HepG2 (cell line): Measurements from ENCODE around the gene INPP5K. TPM values are rescaled to one million over a fixed set of nuclear protein-coding genes. Genes with fewer than 3 reads are reported as not detected.

ENCODE experiments used
- ATAC-seq: fragments of 200-7000 bp; cut with Tn5 transposase; 3 replicates; pipeline ENCODE4 v1.9.1; 2020; ENCODE audit warnings: mild to moderate bottlenecking, moderate library complexity
- BruUV-seq: library from RNA; stranded (reverse); fragments of 400-500 nt; replicated peaks from 2 replicates; lab custom pipeline; 2021; lab: Mats Ljungman, UMichigan
- CTCF ChIA-PET: fragments of 300-600 bp; formaldehyde crosslinking; extraction: SDS; loops from one replicate; lab custom pipeline; 2021; ENCODE audit warnings: low total read pairs, inconsistent platforms, low intra/inter-chr PET ratio; lab: Yijun Ruan, JAX
- POLR2A ChIA-PET: fragments of 350-600 bp; sonication (Branson Sonifier 250); formaldehyde crosslinking; loops from one replicate; lab custom pipeline; 2020; ENCODE audit warnings: antibody characterized with exemption, inconsistent platforms; lab: Yijun Ruan, JAX
- DNase-seq: peaks from one replicate; pipeline ENCODE4 v3.0.0-alpha.2; 2015; ENCODE audit warnings: low spot score
- FAIRE-seq: peaks from 3 replicates; lab custom pipeline; 2011; peaks lifted over from hg19 to GRCh38; lab: Jason Lieb, UNC
- H2AFZ ChIP-seq: one replicate; pipeline ENCODE4 v1.6.1; 2011; ENCODE audit warnings: low read length, inconsistent platforms
- H3K27ac ChIP-seq: fragments of 300-600 bp; 3 replicates; pipeline ENCODE4 v1.8.0; 2011; ENCODE audit warnings: mixed run types, mild to moderate bottlenecking, mixed read lengths, low read length, inconsistent platforms; ENCODE audit not compliant: insufficient read depth; ENCODE audit errors: extremely low read length
- H3K27me3 ChIP-seq, 2 experiments: fragments of 200-600 bp in 1 of 2; 2 replicates in 1 of 2; 3 replicates in 1 of 2; pipeline versions ENCODE4 v1.6.0 to v1.8.0; 2011; ENCODE audit warnings: low read length in 2 of 2, mild to moderate bottlenecking in 2 of 2, moderate library complexity in 2 of 2, inconsistent platforms in 1 of 2; ENCODE audit not compliant: insufficient read depth in 2 of 2, control insufficient read depth in 1 of 2
- H3K36me3 ChIP-seq, 2 experiments: fragments of 200-600 bp in 1 of 2; replicated peaks in 1 of 2; 2 replicates in 1 of 2; 3 replicates in 1 of 2; pipeline versions ENCODE4 v1.5.1 to v1.8.0; 2011; ENCODE audit warnings: low read length in 2 of 2, inconsistent platforms in 1 of 2; ENCODE audit not compliant: insufficient read depth in 2 of 2, control insufficient read depth in 1 of 2
- H3K4me1 ChIP-seq: 2 replicates; pipeline ENCODE4 v1.5.1; 2012; ENCODE audit warnings: low read length, inconsistent platforms; ENCODE audit not compliant: insufficient read depth
- H3K4me2 ChIP-seq: 2 replicates; pipeline ENCODE4 v1.6.0; 2011; ENCODE audit warnings: low read depth, low read length, inconsistent platforms
- H3K4me3 ChIP-seq, 3 experiments: fragments of 200-600 bp in 1 of 3; sonication (generic), shearing (Covaris generic) in 1 of 3; replicated peaks in 1 of 3; 2 replicates each; pipeline ENCODE4 v1.5.1; 2011 to 2016; ENCODE audit warnings: low read length in 3 of 3, inconsistent platforms in 2 of 3, low read depth in 2 of 3, mild to moderate bottlenecking in 2 of 3, control low read depth in 1 of 3, mixed read lengths in 1 of 3; ENCODE audit not compliant: insufficient read depth in 1 of 3
- H3K79me2 ChIP-seq: one replicate; pipeline ENCODE4 v1.6.1; 2011; ENCODE audit warnings: low read length, inconsistent platforms; ENCODE audit not compliant: insufficient read depth
- H3K9ac ChIP-seq: 2 replicates; pipeline ENCODE4 v1.6.0; 2011; ENCODE audit warnings: mild to moderate bottlenecking, low read depth, low read length, inconsistent platforms; ENCODE audit not compliant: insufficient read depth
- H3K9me3 ChIP-seq: 2 replicates; pipeline ENCODE4 v1.5.1; 2012; ENCODE audit warnings: mild to moderate bottlenecking, low read length
- H4K20me1 ChIP-seq: 2 replicates; pipeline ENCODE4 v1.6.0; 2011; ENCODE audit warnings: inconsistent platforms, mild to moderate bottlenecking, low read length, moderate library complexity; ENCODE audit not compliant: insufficient read depth
- BRF2 ChIP-seq: sonication (generic); formaldehyde crosslinking; IDR thresholded peaks from 2 replicates; pipeline ENCODE4 v1.8.1; 2022; ENCODE audit warnings: mild to moderate bottlenecking, missing genetic modification reagents
- GTF3A ChIP-seq: sonication (generic); formaldehyde crosslinking; conservative IDR thresholded peaks from 2 replicates; pipeline ENCODE4 v1.4.0; 2020; ENCODE audit warnings: mild to moderate bottlenecking, missing genetic modification reagents
- HMGA1 ChIP-seq: sonication (generic); formaldehyde crosslinking; conservative IDR thresholded peaks from 2 replicates; pipeline ENCODE4 v1.4.0; 2020; ENCODE audit warnings: missing genetic modification reagents
- IRF9 ChIP-seq: sonication (generic); formaldehyde crosslinking; IDR thresholded peaks from 2 replicates; pipeline ENCODE4 v1.8.0; 2022; ENCODE audit warnings: missing genetic modification reagents, mild to moderate bottlenecking, borderline replicate concordance
- ISL2 ChIP-seq: sonication (generic); formaldehyde crosslinking; IDR thresholded peaks from 2 replicates; pipeline ENCODE4 v1.5.0; 2020; ENCODE audit warnings: missing genetic modification reagents
- JUND ChIP-seq: sonication (generic); formaldehyde crosslinking; IDR thresholded peaks from 2 replicates; pipeline ENCODE4 v1.8.0; 2022; ENCODE audit warnings: mild to moderate bottlenecking, missing genetic modification reagents
- NFKBIZ ChIP-seq: IDR thresholded peaks from 2 replicates; pipeline ENCODE4 v1.6.1; 2018; ENCODE audit warnings: missing genetic modification reagents, missing compliant biosample characterization
- PTBP1 ChIP-seq: fragments of 200-400 bp; formaldehyde crosslinking; IDR thresholded peaks from 2 replicates; pipeline ENCODE4 v1.6.1; 2018; ENCODE audit warnings: low read length, low read depth; ENCODE audit not compliant: poor library complexity, severe bottlenecking
- SRSF1 ChIP-seq: fragments of 200-400 bp; formaldehyde crosslinking; optimal IDR thresholded peaks from 2 replicates; pipeline ENCODE3; 2017; ENCODE audit warnings: mild to moderate bottlenecking, low read depth, low read length, moderate library complexity
- STAG1 ChIP-seq: sonication (generic); formaldehyde crosslinking; IDR thresholded peaks from 2 replicates; pipeline ENCODE4 v1.4.0; 2020; ENCODE audit warnings: missing genetic modification reagents
- ZNF768 ChIP-seq: sonication (generic); formaldehyde crosslinking; IDR thresholded peaks from 2 replicates; pipeline ENCODE4 v1.4.0; 2020; ENCODE audit warnings: missing genetic modification reagents
- ZNF772 ChIP-seq: sonication (generic); formaldehyde crosslinking; IDR thresholded peaks from 2 replicates; pipeline ENCODE4 v1.5.0; 2020; ENCODE audit warnings: mild to moderate bottlenecking, missing genetic modification reagents
- ZNF792 ChIP-seq: IDR thresholded peaks from 2 replicates; pipeline ENCODE4 v1.6.1; 2016
- WGBS: methylation state at CpG from one replicate; pipeline ENCODE4 v1.1.6; 2017; ENCODE audit warnings: low lambda C conversion rate; 5-methylcytosine and 5-hydroxymethylcytosine counted together
- in situ Hi-C: cut with HindIII; loops from 2 replicates; pipeline ENCODE4 v1.10.0; 2017; ENCODE audit warnings: low pct_unique_long_range_greater_than_20kb; ENCODE audit not compliant: extremely low pct_ligation_motif_present
- intact Hi-C: fragments of 100-400 bp; cut with micrococcal nuclease; formaldehyde crosslinking; loops from one replicate; pipeline ENCODE4 v1.10.0; 2022; ENCODE audit not compliant: unreplicated experiment
- polyA plus RNA-seq, 8 experiments: library from polyadenylated mRNA; depleted of rRNA in 3 of 8; stranded (reverse) in 7 of 8; unstranded in 1 of 8; fragments of >200 nt; fragmentation: Illumina TruSeq in 4 of 8; extraction: Trizol in 4 of 8; gene quantifications; 2 replicates each; pipeline versions ENCODE4 v1.2.1 to v1.2.3, GENCODE V29; 2011 to 2016; ENCODE audit warnings: low read depth in 4 of 8, missing spikeins in 1 of 8, mixed read lengths in 1 of 8; ENCODE audit not compliant: insufficient read depth in 1 of 8
- total RNA-seq, 5 experiments: library from RNA; depleted of rRNA; stranded (reverse); fragments of >200 nt; fragmentation: Illumina TruSeq; extraction: Trizol; gene quantifications; 2 replicates each; pipeline ENCODE4 v1.2.3, GENCODE V29; 2016; ENCODE audit warnings: low read depth in 1 of 5
- TF ChIP-seq, protein P1 (sequence below): IDR thresholded peaks from 2 replicates; pipeline ENCODE4 v1.6.1; 2016; ENCODE audit warnings: missing compliant biosample characterization, missing genetic modification reagents, borderline replicate concordance

Gene INPP5K
- total and polyA plus RNA-seq, 2 of the 13 experiments (the other 11 are each of a cell fraction or from before 2014, with no cell fraction given), result 4.8 to 9.6 TPM

GRCh38 chr17:1565877-1566276 is 49.5 kb upstream of the INPP5K start:
- no peak overlapping the region for H3K4me3 ChIP-seq
- DNase-seq, result no peak
- no peak overlapping the region for H3K27ac ChIP-seq
- peaks cover 6% of the 10 kb centered on the region; the same call in 1 of the 2 replicates for H4K20me1 ChIP-seq
- in situ Hi-C loops (no loop called here), intact Hi-C loops (no loop called here)
- H3K36me3 ChIP-seq, result no peaks in the 10 kb centered on the region
- H3K9ac ChIP-seq, result no peak overlapping the region
- no peaks in the 10 kb centered on the region for H3K9me3 ChIP-seq
- H3K27me3 ChIP-seq, result peaks cover 4 to 13% of the 10 kb centered on the region in 2 experiments; a peak in 2 of 5 replicates
- H3K79me2 ChIP-seq, result peaks cover 9% of the 10 kb centered on the region
- POLR2A ChIA-PET, result interaction anchor here (0.9 kb wide), 1 partner anchor 32 kb away, joined by 3 read pairs; no protein-coding TSS in a partner anchor
- H2AFZ ChIP-seq, result no peak overlapping the region
- FAIRE-seq, result no peak
- WGBS, result 60% methylated on average over 6 of the region's 6 CpGs
- no peak overlapping the region; the same call in 1 of the 2 replicates for H3K4me2 ChIP-seq
- no TSS peak for BruUV-seq
- peaks cover 48% of the 10 kb centered on the region for H3K4me1 ChIP-seq
- ATAC-seq, result no peak
- CTCF ChIA-PET, result no interaction called here
- TF ChIP-seq JUND (CRISPR knock-in tag) (no peak), ZNF768 (CRISPR knock-in tag) (0 out of 2 replicates have a peak, but pooled peaks have one; percentile 25), HMGA1 (CRISPR knock-in tag) (no peak), PTBP1 (no peak), NFKBIZ (CRISPR knock-in tag) (no peak), ISL2 (CRISPR knock-in tag) (no peak)
- TF ChIP-seq, all 625 proteins: peak for 1

DNA sequence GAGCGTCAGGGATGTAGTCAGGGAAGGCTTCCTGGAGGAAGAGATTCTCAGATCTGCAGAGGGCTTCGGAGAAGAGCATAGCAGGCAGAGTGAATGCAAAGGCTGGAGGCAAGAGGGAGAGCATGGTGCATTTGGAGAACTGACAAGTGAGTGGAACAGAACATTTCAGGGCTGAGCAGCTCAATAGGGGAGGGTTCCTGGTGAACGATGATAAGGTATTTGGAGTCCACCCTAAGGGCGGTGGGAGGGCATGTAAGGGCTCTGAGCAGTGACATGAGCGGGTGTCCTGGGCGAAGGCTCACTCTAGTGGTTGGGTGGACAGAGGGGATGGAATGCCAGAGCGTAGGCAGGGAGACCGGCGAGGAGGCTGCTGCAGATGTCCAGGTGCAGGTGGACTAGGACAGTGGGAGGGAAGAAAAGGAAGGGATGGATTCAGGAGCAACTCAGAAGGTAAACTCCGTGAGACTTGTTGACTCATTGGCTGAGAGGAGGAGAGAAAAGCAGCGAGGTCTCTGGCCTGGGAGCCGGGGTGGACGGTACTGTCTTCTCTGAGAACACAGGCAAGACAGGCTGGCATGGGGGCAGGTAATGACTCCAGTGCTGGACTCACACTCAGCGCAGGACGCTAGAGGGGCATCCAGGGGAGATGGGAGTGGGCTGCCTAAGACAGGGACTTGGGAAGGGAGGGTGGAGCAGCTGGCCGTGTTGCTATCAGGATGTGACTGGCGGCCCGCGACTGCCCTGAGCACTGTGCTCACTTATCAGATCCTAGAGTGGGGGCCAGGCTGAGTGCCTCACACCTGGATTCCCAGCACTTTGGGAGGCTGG is 47.6 kb upstream of the INPP5K start:
- FAIRE-seq (peak; percentile 42), DNase-seq (no peak), ATAC-seq (peak; percentile 62)
- BruUV-seq, result no TSS peak
- H3K4me1 ChIP-seq, result peaks cover 54% of the 10 kb centered on the region
- H3K9me3 ChIP-seq, result no peaks in the 10 kb centered on the region
- POLR2A ChIA-PET, result no interaction called here
- CTCF ChIA-PET, result no interaction called here
- H3K4me3 ChIP-seq, result peak overlapping the region in 2 of 3 experiments; percentile 27 to 63; a peak in 4 of 6 replicates
- peak overlapping the region; percentile 93 for H3K4me2 ChIP-seq
- H3K27me3 ChIP-seq, result 0 out of 5 replicates have a peak, but pooled peaks cover 0 to 9% of the 10 kb centered on the region in 2 experiments
- peaks cover 28% of the 10 kb centered on the region for H3K79me2 ChIP-seq
- 1% methylated on average over 19 of the region's 19 CpGs for WGBS
- no peak overlapping the region for H3K27ac ChIP-seq
- no peak overlapping the region for H3K9ac ChIP-seq
- H3K36me3 ChIP-seq, result no peaks in the 10 kb centered on the region
- intact Hi-C loops, result loop anchor here (5.0 kb wide), 1 partner anchor 47 kb away; the partner anchor contains the start of gene INPP5K
- in situ Hi-C loops, result no loop called here
- H2AFZ ChIP-seq, result peak overlapping the region; percentile 70
- peaks cover 6% of the 10 kb centered on the region; the same call in 1 of the 2 replicates for H4K20me1 ChIP-seq
- TF ChIP-seq SRSF1 (no peak), STAG1 (CRISPR knock-in tag) (peak; percentile 29), GTF3A (CRISPR knock-in tag) (no peak), ZNF772 (CRISPR knock-in tag) (peak; percentile 55; the same call in 1 of the 2 replicates), IRF9 (CRISPR knock-in tag) (0 out of 2 replicates have a peak, but pooled peaks have one; percentile 45), BRF2 (no peak), ZNF792 (CRISPR knock-in tag) (no peak)
- TF ChIP-seq, protein P1, sequence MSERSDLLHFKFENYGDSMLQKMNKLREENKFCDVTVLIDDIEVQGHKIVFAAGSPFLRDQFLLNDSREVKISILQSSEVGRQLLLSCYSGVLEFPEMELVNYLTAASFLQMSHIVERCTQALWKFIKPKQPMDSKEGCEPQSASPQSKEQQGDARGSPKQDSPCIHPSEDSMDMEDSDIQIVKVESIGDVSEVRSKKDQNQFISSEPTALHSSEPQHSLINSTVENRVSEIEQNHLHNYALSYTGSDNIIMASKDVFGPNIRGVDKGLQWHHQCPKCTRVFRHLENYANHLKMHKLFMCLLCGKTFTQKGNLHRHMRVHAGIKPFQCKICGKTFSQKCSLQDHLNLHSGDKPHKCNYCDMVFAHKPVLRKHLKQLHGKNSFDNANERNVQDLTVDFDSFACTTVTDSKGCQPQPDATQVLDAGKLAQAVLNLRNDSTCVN, result no peak
